GM19397 (cell line): ENCODE measurements around the gene PRLR.

Source experiments
- ATAC-seq: cut with Tn5 transposase; IDR thresholded peaks from one replicate; pipeline ENCODE4 v1.9.1; 2021; ENCODE audit warnings: mild to moderate bottlenecking, moderate library complexity; ENCODE audit not compliant: unreplicated experiment

The PRLR gene

GRCh38 chr5:35009657-35010056, 220.6 kb downstream of the PRLR start:
- no peak for ATAC-seq

GRCh38 chr5:35009019-35009418, 221.3 kb downstream of the PRLR start:
- ATAC-seq, result no peak

- no peak for ATAC-seq
These were observed 225.5 kb downstream of the PRLR start for GRCh38 chr5:35004771-35005170.

GRCh38 chr5:35004200-35004599, 226.1 kb downstream of the PRLR start:
- ATAC-seq, result no peak

DNA sequence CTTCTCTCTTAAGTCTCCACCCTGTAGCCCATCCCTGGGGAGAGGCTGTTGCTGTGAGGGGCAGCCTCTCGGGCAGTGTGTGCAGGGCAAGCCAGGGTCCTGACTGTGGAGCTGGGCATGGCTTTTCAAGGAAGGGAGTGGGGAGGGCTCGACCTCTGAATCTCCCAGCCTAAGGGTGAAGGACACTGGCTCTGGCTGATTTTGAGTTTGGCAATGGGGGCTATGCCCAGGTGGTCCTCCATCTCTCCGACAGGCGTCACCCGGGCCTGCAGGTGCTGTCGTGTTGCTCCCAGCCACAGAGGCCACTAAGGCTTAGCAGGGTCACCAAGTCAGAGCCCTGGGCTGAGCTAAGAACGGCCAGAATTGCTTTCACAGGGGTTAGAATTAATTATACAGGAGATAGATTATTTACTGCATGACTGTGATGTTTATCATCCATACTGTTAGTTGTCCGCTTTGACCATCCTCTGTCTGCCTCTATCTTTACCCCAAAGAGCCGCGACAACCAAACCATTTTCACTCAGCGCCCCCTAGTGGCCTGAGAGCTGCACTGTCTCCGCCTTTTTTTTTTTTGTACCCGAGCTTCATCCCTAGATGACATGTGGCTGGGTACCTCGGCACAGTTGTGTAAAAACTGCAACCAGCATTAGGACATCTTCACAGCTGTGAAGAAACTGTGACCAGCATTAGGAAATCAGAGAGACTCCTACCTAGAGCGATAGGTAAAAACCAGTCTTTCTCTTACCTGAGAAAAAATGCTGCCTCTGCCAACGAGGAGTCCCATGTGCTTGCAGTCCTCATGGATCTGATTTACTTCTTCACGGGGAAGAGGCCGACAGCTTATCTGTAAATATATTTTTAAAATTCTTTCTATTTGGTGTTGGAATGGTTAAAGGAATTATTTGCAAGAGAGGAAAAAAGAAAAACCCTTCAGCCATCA, 227.0 kb downstream of the PRLR start:
- peak; percentile 55 for ATAC-seq

GRCh38 chr5:35002459-35002858, 227.8 kb downstream of the PRLR start:
- no peak for ATAC-seq

DNA sequence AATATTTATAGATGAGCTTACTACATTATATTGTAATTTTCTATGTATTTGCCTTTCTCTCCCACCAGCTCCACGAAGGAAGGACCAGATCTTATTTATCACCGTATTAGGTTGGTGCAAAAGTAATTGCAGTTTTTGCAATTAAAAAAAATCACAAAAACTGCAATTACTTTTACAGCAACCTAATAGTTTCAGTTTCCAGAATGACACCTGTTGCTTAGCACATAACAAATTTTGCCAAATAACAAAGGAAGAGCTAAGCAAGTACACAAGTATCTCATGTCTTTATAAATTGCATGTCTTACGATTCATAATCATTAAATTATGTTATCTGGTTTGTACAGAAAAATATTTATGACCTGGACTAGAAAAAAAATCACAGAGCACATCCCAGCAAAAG, 228.4 kb downstream of the PRLR start:
- ATAC-seq, result no peak
